IMR-90 (cell line): Measurements from ENCODE around the gene DGAT2. TPM values are rescaled to one million over a fixed set of nuclear protein-coding genes. Genes with fewer than 3 reads are reported as not detected.
A peak's percentile ranks its signal among the peaks of the same experiment; 100 is the strongest.

Experiments used
- ATAC-seq: fragments of 200-7000 bp; cut with Tn5 transposase; 2 replicates; pipeline ENCODE4 v1.9.1; 2020; ENCODE audit warnings: low read depth, mild to moderate bottlenecking, moderate library complexity
- BruUV-seq: library from RNA; stranded (reverse); fragments of 400-500 nt; replicated peaks from 2 replicates; lab custom pipeline; 2021; lab: Mats Ljungman, UMichigan
- CTCF ChIA-PET: fragments of 300-600 bp; formaldehyde crosslinking; extraction: SDS; loops from one replicate; lab custom pipeline; 2021; ENCODE audit warnings: antibody characterized with exemption; lab: Yijun Ruan, JAX
- POLR2A ChIA-PET: fragments of 300-600 bp; sonication (Branson Sonifier 250); formaldehyde crosslinking; loops from one replicate; lab custom pipeline; 2022; ENCODE audit warnings: antibody characterized with exemption; ENCODE audit not compliant: unreplicated experiment; lab: Charles Lee
- DNase-seq: peaks from one replicate; pipeline ENCODE4 v3.0.0; 2013
- H2AFZ ChIP-seq: replicated peaks from 2 replicates; pipeline ENCODE3; 2013; ENCODE audit warnings: low read length, mild to moderate bottlenecking; ENCODE audit not compliant: poor library complexity
- H2AK5ac ChIP-seq: 2 replicates; pipeline ENCODE4 v1.6.1; 2013; ENCODE audit warnings: low read depth, low read length, inconsistent platforms
- H2AK9ac ChIP-seq: replicated peaks from 2 replicates; pipeline ENCODE3; 2013; ENCODE audit warnings: mild to moderate bottlenecking, low read depth, low read length, moderate library complexity; ENCODE audit not compliant: poor library complexity
- H2BK120ac ChIP-seq: 2 replicates; pipeline ENCODE4 v1.6.1; 2013; ENCODE audit warnings: low read depth, low read length, inconsistent platforms
- H2BK15ac ChIP-seq: 3 replicates; pipeline ENCODE4 v1.6.1; 2013; ENCODE audit warnings: low read depth, low read length, inconsistent platforms
- H2BK20ac ChIP-seq: 2 replicates; pipeline ENCODE4 v1.6.1; 2013; ENCODE audit warnings: low read depth, mild to moderate bottlenecking, inconsistent platforms, low read length, moderate library complexity
- H2BK5ac ChIP-seq: 2 replicates; pipeline ENCODE4 v1.6.1; 2013; ENCODE audit warnings: mild to moderate bottlenecking, low read depth, low read length, inconsistent platforms; ENCODE audit not compliant: poor library complexity, severe bottlenecking
- H3K14ac ChIP-seq: replicated peaks from 2 replicates; pipeline ENCODE4 v1.6.1; 2013; ENCODE audit warnings: low read depth, low read length, inconsistent platforms
- H3K18ac ChIP-seq: 2 replicates; pipeline ENCODE4 v1.6.1; 2013; ENCODE audit warnings: low read depth, low read length, control low read depth
- H3K23ac ChIP-seq: 2 replicates; pipeline ENCODE4 v1.6.1; 2013; ENCODE audit warnings: low read depth, low read length, inconsistent platforms
- H3K27ac ChIP-seq: 2 replicates; pipeline ENCODE4 v1.5.1; 2013; ENCODE audit warnings: mild to moderate bottlenecking, control low read depth, low read length; ENCODE audit not compliant: insufficient read depth
- H3K27me3 ChIP-seq: 2 replicates; pipeline ENCODE4 v1.6.1; 2013; ENCODE audit warnings: low read length; ENCODE audit not compliant: control insufficient read depth, insufficient read depth
- H3K36me3 ChIP-seq: 2 replicates; pipeline ENCODE4 v1.6.1; 2013; ENCODE audit warnings: low read length, mixed read lengths; ENCODE audit not compliant: control insufficient read depth, insufficient read depth
- H3K4ac ChIP-seq: 2 replicates; pipeline ENCODE4 v1.6.1; 2013; ENCODE audit warnings: low read depth, low read length, inconsistent platforms
- H3K4me1 ChIP-seq: 2 replicates; pipeline ENCODE4 v1.6.1; 2013; ENCODE audit warnings: low read length, mixed read lengths; ENCODE audit not compliant: control insufficient read depth, insufficient read depth
- H3K4me2 ChIP-seq: 2 replicates; pipeline ENCODE4 v1.6.1; 2013; ENCODE audit warnings: low read depth, mild to moderate bottlenecking, control low read depth, low read length, moderate library complexity
- H3K4me3 ChIP-seq: 2 replicates; pipeline ENCODE4 v1.5.1; 2013; ENCODE audit warnings: low read depth, mild to moderate bottlenecking, control low read depth, low read length, moderate library complexity; ENCODE audit not compliant: insufficient read depth
- H3K56ac ChIP-seq: 2 replicates; pipeline ENCODE4 v1.6.1; 2013; ENCODE audit warnings: low read length, inconsistent platforms; ENCODE audit not compliant: insufficient read depth; ENCODE audit errors: extremely low read depth
- H3K79me1 ChIP-seq, 2 experiments: 2 replicates each; pipeline ENCODE4 v1.6.1; 2013; ENCODE audit warnings: low read length in 2 of 2, inconsistent platforms in 1 of 2, low read depth in 1 of 2
- H3K9ac ChIP-seq: 2 replicates; pipeline ENCODE4 v1.6.1; 2013; ENCODE audit warnings: low read depth, low read length, control low read depth
- H3K9me1 ChIP-seq: 2 replicates; pipeline ENCODE4 v1.6.1; 2013; ENCODE audit warnings: low read length, inconsistent platforms; ENCODE audit not compliant: insufficient read depth
- H3K9me3 ChIP-seq: 2 replicates; pipeline ENCODE4 v1.6.1; 2013; ENCODE audit warnings: low read length; ENCODE audit not compliant: control insufficient read depth, insufficient read depth
- H4K20me1 ChIP-seq: 2 replicates; pipeline ENCODE4 v1.6.1; 2013; ENCODE audit warnings: low read length, inconsistent platforms; ENCODE audit not compliant: insufficient read depth
- H4K5ac ChIP-seq: 2 replicates; pipeline ENCODE4 v1.6.1; 2013; ENCODE audit warnings: mild to moderate bottlenecking, low read depth, low read length, control low read depth
- H4K8ac ChIP-seq, 2 experiments: 2 replicates each; pipeline ENCODE4 v1.6.1; 2013; ENCODE audit warnings: low read depth in 2 of 2, low read length in 2 of 2, control low read depth in 1 of 2, inconsistent platforms in 1 of 2
- H4K91ac ChIP-seq: 2 replicates; pipeline ENCODE4 v1.6.1; 2013; ENCODE audit warnings: low read depth, low read length, inconsistent platforms; ENCODE audit not compliant: insufficient read depth
- BHLHE40 ChIP-seq: fragments of 150-350 bp; IDR thresholded peaks from 2 replicates; pipeline ENCODE4 v1.6.1; 2016; ENCODE audit warnings: mild to moderate bottlenecking, low read depth, low read length
- ELK1 ChIP-seq: fragments of 150-350 bp; IDR thresholded peaks from 2 replicates; pipeline ENCODE4 v1.6.1; 2016; ENCODE audit warnings: low read depth, mild to moderate bottlenecking, low read length, moderate library complexity, borderline replicate concordance
- FOS ChIP-seq: fragments of 150-350 bp; IDR thresholded peaks from 2 replicates; pipeline ENCODE4 v1.6.1; 2016; ENCODE audit warnings: low read depth, low read length
- MAZ ChIP-seq: IDR thresholded peaks from 2 replicates; pipeline ENCODE4 v1.6.1; 2012; ENCODE audit warnings: low read depth, mild to moderate bottlenecking, low read length, improper control_type of control experiment, moderate library complexity, borderline replicate concordance
- NFE2L2 ChIP-seq: fragments of 150-350 bp; IDR thresholded peaks from 2 replicates; pipeline ENCODE4 v1.6.1; 2016; ENCODE audit warnings: low read depth, mild to moderate bottlenecking, low read length
- RAD21 ChIP-seq: IDR thresholded peaks from 2 replicates; pipeline ENCODE4 v1.6.1; 2012; ENCODE audit warnings: low read length, improper control_type of control experiment
- RFX5 ChIP-seq: IDR thresholded peaks from 2 replicates; pipeline ENCODE4 v1.8.0; 2012; ENCODE audit warnings: low read depth, mild to moderate bottlenecking, low read length, moderate library complexity
- SMC3 ChIP-seq: fragments of 150-350 bp; IDR thresholded peaks from 2 replicates; pipeline ENCODE4 v1.6.1; 2016; ENCODE audit warnings: low read depth, mild to moderate bottlenecking, antibody characterized with exemption, low read length, moderate library complexity
- USF2 ChIP-seq: fragments of 150-350 bp; IDR thresholded peaks from 2 replicates; pipeline ENCODE4 v1.6.1; 2017; ENCODE audit warnings: mild to moderate bottlenecking, antibody characterized with exemption, low read length, low read depth
- WGBS, 2 experiments: methylation state at CpG; one replicate each; pipeline versions ENCODE4 v1.1.5 to v1.1.7; 2013; ENCODE audit warnings: missing lambda C conversion rate in 2 of 2; ENCODE audit not compliant: insufficient read length in 1 of 2; ENCODE audit errors: extremely low coverage in 2 of 2; 5-methylcytosine and 5-hydroxymethylcytosine counted together
- dilution Hi-C: fragments of 300-500 bp; cut with HindIII; formaldehyde crosslinking; loops from one replicate; pipeline ENCODE4 v1.14.3; 2018; ENCODE audit warnings: low sequenced_read_pairs; ENCODE audit not compliant: unreplicated experiment
- in situ Hi-C: fragments of 300-500 bp; cut with MboI; formaldehyde crosslinking; loops from 3 replicates; pipeline ENCODE4 v1.14.3; 2019; ENCODE audit warnings: low sequenced_read_pairs, inconsistent platforms, mixed read lengths
- intact Hi-C: fragments of 100-400 bp; cut with micrococcal nuclease; formaldehyde crosslinking; loops from 2 replicates; pipeline ENCODE4 v1.10.0; 2022
- polyA plus RNA-seq, 3 experiments: library from polyadenylated mRNA; depleted of rRNA; stranded (reverse); fragments of >200 nt; gene quantifications; 2 replicates each; pipeline ENCODE4 v1.2.3, GENCODE V29; 2012; ENCODE audit warnings: low replicate concordance in 1 of 3
- total RNA-seq: library from RNA; depleted of rRNA; stranded (reverse); fragments of >200 nt; gene quantifications from 2 replicates; pipeline ENCODE4 v1.2.3, GENCODE V29; 2012

The DGAT2 gene
- total and polyA plus RNA-seq, 2 of the 4 experiments (the other 2 are of a cell fraction): 2.3 to 2.4 TPM

DNA sequence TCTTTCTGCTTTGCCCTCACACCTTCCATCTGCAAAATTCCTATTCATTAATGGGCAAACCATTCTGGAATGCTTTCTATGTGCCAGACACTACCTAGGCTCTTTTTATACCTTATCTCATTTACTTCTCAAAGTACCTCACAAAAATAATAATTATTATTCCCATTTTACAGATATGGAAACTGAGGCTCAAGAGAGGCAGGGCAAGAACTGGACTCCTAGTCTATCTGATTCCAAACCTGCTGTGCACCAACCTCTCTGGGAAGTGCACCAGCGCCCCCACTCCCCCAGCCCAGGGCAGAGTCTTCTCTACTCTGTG lies 826 bp upstream of the DGAT2 start:
- no peak overlapping the region for H3K56ac ChIP-seq
- no peak overlapping the region for H2BK5ac ChIP-seq
- H4K8ac ChIP-seq: no peak overlapping the region
- no peak overlapping the region for H2AFZ ChIP-seq
- intact Hi-C loops (no loop called here), dilution Hi-C loops (no loop called here), in situ Hi-C loops (no loop called here)
- ChIA-PET POLR2A (no interaction called here), CTCF (no interaction called here)
- DNase-seq: no peak
- no peak overlapping the region for H2AK9ac ChIP-seq
- H3K23ac ChIP-seq: no peak overlapping the region
- no peaks in the 10 kb centered on the region for H4K20me1 ChIP-seq
- no peak overlapping the region for H2BK120ac ChIP-seq
- no peak overlapping the region for H4K91ac ChIP-seq
- no peaks in the 10 kb centered on the region for H3K36me3 ChIP-seq
- no peak overlapping the region for H3K27ac ChIP-seq
- no CpG with 5 or more reads among the region's 1 CpG for WGBS, 2 experiments
- H3K4me2 ChIP-seq: peak overlapping the region; percentile 89; the same call in 1 of the 2 replicates
- peaks cover 43% of the 10 kb centered on the region for H3K27me3 ChIP-seq
- H3K14ac ChIP-seq: no peak overlapping the region
- H3K18ac ChIP-seq: no peak overlapping the region
- H3K4me3 ChIP-seq: no peak overlapping the region
- no peaks in the 10 kb centered on the region; the same call in 1 of the 2 replicates for H3K9me1 ChIP-seq
- TF ChIP-seq SMC3: no peak
- TF ChIP-seq RAD21: no peak
- TF ChIP-seq USF2: no peak
- TF ChIP-seq RFX5: no peak
- TF ChIP-seq ELK1: no peak
- TF ChIP-seq FOS: no peak
- no peak for TF ChIP-seq MAZ
- TF ChIP-seq NFE2L2: no peak
- no peak for TF ChIP-seq BHLHE40
- no peaks in the 10 kb centered on the region for H3K9me3 ChIP-seq
- no peak overlapping the region for H3K4ac ChIP-seq
- no peak overlapping the region; the same call in 1 of the 2 replicates for H2AK5ac ChIP-seq
- no peak overlapping the region for H4K5ac ChIP-seq
- no peak overlapping the region for H2BK15ac ChIP-seq
- no peaks in the 10 kb centered on the region for H3K79me1 ChIP-seq
- BruUV-seq: no TSS peak
- no peak overlapping the region for H2BK20ac ChIP-seq
- no peak overlapping the region for H3K9ac ChIP-seq
- ATAC-seq: no peak
- peaks cover 8% of the 10 kb centered on the region for H3K4me1 ChIP-seq
